Caki2 (cell line): Measurements from ENCODE around the gene CTDSPL. TPM values are rescaled to one million over a fixed set of nuclear protein-coding genes. Genes with fewer than 3 reads are reported as not detected.

Experiments used
- DNase-seq: peaks from one replicate; pipeline ENCODE4 v3.0.0-alpha.2; 2015; ENCODE audit warnings: low read depth
- in situ Hi-C: cut with HindIII; loops from 2 replicates; pipeline ENCODE4 v1.10.0; 2016; ENCODE audit warnings: low sequenced_read_pairs, low pct_unique_long_range_greater_than_20kb, mixed read lengths
- total RNA-seq: library from RNA; depleted of rRNA; stranded (reverse); fragments of >200 nt; shearing (Covaris generic); gene quantifications from 2 replicates; pipeline ENCODE4 v1.2.3, GENCODE V29; 2014; ENCODE audit warnings: low replicate concordance

The CTDSPL gene
- total RNA-seq, 1 experiment from 2014 or later: 36.4 TPM

DNA sequence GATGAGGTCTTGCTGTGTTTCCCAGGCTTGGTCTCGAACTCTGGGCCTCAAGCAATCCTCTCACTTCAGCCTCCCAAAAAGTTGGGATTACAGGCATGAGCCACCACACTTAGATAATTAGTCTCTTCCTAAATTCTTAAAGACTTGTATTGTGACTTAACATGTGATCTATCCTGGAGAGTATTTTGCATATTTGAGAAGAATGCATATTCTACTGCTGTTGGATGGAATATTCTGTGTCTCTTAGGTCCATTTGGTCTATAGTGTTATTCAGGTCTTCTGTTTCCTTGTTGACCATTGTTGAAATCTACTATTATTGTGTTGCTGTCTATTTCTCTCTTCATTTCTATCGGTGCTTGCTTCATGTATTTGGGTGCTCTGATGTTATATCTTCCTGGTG is 68.8 kb downstream of the CTDSPL start:
- in situ Hi-C loops: no loop called here
- DNase-seq: no peak

GRCh38 chr3:37932505-37932904 is 70.8 kb downstream of the CTDSPL start:
- DNase-seq: no peak
- in situ Hi-C loops: no loop called here

GRCh38 chr3:37934631-37935289 is 73.1 kb downstream of the CTDSPL start:
- DNase-seq: peak; percentile 51
- in situ Hi-C loops: no loop called here

- in situ Hi-C loops: no loop called here
- DNase-seq: peak; percentile 67
Measured at GRCh38 chr3:37935290-37935668, 73.6 kb downstream of the CTDSPL start.

DNA sequence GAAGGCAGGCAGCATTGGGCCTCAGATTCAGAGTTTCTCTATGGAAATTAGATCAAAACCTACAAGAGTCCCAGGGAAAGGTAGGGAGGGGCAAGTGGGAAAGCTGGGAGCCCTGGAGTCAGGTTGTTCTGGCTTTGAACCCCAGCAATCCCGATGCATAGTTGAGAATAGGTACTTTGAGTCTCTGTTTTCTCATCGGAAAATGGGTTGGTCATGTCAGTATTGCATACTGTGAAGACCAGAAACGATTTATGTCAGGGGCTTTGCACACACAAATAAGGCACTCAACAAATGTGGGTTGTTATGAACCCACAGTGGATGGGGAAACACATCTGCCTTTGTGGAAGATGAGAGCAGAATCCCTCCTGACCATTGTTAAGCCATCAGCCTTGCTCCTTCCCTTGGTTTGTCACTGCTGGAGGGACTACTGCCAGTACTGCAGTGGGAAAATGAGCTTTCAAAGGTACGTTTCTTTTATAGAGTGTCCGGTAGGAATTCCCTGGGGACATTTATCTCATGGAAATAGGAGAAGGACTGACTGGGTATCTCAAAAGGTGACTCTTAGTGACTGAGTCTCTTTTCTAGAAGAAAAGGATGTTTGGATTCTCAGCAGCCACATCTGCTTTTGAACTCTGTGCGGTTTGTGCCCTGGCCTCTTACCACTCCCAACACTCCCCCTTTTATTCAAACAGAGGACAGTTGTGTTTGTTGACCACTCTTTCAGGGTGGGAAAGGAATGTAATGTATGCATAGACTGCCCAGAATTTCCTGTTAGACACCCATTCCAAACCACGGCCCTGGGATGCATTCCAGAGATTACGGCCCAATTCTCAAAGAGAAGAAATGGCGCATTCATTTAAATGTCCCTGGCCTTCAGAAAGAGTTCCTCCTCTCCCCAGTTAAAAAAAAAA is 74.3 kb downstream of the CTDSPL start:
- in situ Hi-C loops: no loop called here
- DNase-seq: peak; percentile 83

DNA sequence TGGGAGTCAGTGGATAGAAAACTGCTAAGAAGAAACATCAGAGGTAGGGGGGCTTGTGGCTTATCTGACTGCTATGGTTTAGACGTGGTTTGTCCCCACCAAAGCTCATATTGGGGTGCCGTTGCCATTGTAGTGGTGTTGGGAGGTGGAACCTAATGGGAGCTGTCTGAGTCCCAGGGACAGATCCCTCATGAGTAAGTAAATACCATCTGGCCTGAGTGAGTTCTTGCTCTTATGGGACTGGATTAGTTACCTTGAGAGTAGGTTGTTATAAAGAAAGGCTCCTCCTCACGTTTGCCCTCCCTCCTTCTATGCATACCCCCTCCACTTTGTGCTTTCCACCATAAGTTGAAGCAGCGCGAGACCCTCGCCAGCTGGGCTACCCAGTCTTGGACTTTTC is 75.5 kb downstream of the CTDSPL start:
- in situ Hi-C loops: no loop called here
- DNase-seq: no peak

GRCh38 chr3:37938011-37938410 is 76.3 kb downstream of the CTDSPL start:
- in situ Hi-C loops: no loop called here
- DNase-seq: no peak

- DNase-seq: no peak
- in situ Hi-C loops: no loop called here
Measured at GRCh38 chr3:37940242-37940908, 78.7 kb downstream of the CTDSPL start.

DNA sequence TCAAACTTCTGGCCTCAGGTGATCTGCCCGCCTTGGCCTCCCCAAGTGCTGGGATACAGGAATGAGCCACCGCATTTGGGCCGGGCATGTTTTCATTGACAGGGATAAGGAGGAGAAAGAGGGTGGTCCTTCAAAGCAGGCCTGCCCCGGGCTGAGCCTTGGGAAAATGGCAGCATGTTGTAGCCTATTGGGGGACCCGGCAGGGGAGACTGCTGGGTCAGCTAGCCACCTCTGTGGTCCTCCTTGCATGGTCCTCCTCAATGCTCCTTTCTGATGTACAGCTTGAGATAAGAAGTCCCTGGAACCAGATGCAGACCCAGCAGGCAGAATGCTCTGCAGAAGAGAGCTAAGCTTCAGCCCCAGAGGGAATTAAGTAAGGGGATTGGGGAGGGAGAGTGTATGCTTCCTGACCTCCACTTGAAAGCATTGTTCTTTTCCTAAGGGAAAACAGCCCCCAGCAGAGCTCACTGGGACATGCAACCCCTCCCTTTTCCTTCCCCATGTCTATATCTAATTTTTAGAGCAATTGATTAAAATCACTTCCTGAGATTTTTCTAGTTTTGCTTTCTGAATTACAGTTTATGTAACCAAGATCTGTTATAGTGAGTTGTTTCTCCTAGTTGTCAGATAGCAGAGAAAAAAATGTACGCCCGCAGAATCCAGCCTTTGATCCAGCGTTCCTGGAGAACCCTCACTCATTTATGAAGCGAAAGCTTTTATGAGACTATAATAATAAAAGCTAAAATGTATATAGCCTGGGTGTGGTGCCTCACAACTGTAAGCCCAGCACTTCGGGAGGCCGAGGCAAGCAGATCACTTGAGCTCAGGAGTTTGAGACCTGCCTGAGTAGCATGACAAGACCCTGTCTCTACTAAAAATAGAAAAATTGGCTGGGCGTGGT is 80.2 kb downstream of the CTDSPL start:
- in situ Hi-C loops: no loop called here

GRCh38 chr3:37942646-37943045 is 81.0 kb downstream of the CTDSPL start:
- DNase-seq: no peak
- in situ Hi-C loops: no loop called here

More for the DNA sequence above, 80.2 kb downstream of the CTDSPL start:
- no peak for DNase-seq

DNA sequence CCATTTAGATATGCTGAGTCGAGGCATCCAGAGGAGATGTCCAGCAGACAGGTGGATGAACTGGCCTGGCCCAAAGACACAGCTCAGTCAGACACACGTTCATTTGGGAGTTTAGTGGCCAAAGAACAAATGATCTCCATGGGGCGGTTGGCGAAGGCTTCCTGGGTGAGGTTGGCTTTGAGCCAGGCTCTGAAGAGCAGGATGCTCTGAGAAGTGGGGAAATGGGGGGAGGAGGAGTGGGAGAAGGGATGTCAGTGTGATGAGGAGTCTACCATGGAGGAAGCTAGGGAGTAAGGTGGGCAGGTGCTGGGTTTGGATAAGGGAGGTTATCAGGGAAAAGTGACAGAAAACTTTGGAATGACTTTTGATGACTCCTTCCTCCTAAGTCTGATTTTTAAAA is 81.4 kb downstream of the CTDSPL start:
- no peak for DNase-seq
- in situ Hi-C loops: no loop called here

DNA sequence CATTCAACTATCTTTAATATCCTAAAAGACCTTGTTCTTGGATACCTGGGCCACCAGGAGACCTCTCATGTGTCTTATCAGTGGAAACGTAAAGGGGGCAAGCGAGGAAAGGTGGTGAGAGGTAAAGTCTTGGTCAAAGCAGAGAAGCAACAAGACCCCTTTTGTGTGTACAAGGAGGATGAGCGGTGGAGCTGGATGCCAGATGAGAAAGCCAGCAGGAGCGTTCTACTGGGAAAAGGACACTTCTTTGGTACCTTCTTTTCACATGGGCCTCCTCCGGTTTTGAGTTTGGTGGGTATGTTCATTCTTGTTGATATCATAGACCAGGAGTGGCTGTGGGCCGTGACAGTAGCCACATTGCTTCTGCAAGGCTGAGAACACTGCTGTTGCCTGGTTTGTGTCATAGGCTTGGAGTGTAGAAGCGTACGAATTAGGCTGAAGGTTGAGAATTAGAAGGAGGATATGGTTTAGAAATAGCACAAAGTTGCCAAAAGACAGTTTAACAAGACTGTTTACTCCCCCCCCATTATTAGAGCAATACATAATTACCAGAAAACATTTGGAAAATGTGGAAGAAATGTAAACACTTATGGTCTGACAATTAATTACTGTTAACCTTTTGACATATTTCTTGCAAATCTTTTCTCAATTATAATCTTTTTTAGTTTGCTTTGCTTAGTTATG is 82.1 kb downstream of the CTDSPL start:
- no peak for DNase-seq
- in situ Hi-C loops: no loop called here

GRCh38 chr3:37944391-37944842 is 82.7 kb downstream of the CTDSPL start:
- in situ Hi-C loops: no loop called here
- no peak for DNase-seq

DNA sequence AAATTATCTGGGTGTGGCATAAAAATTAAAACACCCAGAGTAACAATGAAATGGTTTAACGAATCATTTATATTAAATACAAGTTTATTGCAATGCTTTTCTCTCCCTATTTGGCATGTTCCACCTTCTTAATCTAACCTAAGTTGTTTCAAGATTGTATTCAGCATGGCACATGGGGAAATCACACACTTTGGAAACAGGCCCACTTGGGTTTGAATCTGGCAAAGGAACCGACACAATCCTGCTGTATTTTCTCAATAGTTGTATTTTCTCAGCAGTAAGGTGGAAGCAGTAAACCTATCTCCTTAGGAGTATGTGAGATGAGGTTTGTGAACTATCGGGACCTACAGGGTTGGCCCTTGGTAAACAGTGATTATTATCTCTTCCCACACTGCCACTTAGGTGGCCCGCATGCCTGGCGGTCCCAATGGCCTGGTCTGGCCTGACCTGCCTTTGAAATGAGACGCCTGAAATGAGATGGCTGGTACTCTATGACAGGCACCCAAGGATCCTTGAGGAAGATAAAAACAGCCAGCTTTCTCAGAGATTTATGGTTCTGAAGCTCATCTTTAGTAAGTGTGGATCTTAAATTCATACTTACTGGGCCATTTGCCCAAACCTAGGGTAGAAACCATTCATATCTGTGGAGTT is 83.6 kb downstream of the CTDSPL start:
- in situ Hi-C loops: no loop called here
- no peak for DNase-seq

DNA sequence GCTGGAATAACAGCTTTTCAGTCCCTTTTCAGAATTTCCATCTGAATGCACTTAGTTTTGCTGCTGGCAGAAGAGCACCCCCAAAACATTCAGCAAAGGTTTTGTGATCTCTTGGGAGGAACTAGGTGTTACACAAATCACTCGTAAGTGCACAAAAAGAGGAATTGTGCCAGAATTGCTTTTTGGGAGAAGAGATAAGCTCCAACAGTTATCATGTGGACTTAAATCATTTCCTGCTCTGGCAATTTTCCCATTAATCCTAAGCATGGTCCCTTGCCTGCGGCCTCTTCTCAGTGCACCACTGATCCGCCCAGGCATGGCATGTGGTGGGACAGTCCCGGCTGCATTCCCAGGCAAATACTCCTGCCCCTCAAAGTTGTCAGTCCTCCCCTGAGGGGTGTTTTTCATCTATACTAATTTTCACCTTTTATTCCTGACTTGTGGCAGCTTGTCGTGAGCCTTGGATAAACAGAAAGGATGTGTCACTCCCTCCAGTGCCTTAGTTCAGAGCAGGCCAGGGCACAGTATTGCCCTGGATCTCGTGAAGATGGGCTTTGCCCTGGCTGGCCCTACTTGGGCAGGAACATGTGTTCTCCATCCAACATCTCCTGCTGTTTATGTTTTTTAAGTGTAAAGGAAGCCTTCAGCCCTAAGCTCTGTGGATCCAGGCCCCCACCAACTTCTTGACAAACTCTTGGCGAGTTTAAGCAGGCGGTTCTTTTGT is 84.3 kb downstream of the CTDSPL start:
- in situ Hi-C loops: no loop called here
- DNase-seq: peak; percentile 92

DNA sequence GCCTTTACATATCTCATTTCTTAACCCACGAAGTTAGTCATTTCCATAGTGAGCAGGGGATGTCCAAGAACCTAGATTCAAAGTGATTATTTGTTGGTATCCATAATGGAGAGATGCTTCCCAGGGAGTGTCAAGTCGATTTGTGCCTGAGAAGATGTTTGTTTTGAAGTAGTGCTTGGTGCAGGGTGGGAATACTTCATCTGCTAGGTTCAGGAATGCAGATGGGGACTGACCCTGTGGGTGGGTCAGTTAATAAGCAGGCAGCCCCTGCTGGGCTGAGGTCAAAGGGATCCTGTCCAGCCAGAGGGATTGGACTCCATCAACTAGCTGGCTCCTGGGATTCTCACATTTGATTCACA is 84.8 kb downstream of the CTDSPL start:
- no peak for DNase-seq
- in situ Hi-C loops: no loop called here

DNA sequence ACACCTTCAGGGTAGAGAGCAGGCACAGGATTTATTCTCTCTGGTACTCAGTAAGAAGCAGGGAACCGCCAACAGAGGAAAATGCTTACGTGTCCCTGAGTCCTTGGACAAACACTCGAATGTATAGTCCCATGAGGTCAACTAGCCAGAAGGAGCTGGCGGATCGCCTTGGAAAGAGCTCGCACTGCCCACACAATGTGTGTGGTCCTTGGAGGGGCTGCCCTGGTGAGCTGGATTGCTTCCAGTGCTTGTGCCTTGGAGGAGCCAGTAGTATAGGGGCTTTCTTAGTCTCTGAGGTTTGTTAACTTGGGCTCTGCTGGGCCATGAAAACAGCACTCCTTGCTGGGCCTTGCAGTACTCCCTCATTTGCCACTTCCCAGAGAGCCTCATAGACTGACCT is 88.2 kb downstream of the CTDSPL start:
- DNase-seq: no peak
- in situ Hi-C loops: no loop called here
